ENCODE measurements around the gene NKX6-2.

DNA sequence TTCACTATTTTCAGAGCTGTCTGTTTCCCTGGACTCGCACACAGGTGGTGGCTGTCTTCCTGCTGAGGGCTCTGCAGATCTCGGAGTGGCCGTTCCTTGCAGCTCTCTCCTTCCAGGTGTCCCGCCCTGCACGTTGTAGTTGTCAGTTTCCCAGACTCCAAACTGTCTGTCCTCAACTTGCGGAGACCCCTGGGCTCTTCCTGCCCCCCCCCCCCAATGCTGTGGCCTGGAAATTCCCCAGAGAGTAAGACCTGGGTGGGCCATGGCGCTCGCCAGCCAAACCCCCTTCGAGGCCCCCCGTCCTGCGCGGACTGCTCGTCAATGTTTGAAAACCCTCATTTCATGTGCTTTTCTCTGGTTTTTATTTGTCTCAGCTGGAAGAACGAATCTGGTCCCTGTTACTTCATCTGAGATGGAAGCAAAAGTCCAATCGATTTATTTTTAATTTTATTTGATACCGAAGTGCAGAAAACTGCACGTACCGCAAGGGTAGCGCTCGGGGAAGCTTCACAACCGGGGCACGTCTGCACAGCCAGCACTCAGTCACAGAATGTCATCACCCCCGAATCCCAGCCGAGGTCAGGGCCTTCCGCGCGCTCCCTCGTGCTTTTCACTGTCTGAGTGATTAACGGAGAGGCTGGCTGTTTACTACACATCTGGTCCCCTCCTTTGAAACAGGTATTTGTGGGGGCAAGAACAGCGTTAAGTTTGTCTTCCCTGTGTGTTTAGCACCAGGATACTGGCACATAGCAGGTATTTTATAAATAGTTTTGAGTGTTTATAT lies 46.4 kb upstream of the NKX6-2 start:
- TF ChIP-seq CTCF (conservative IDR thresholded peaks at IDR 0.05), result no peak
- no peak for TF ChIP-seq ZFX (IDR thresholded peaks at IDR 0.05)

Measured in C4-2B (cell line).